NCI-H345 (cell line): Measurements from ENCODE around the gene LRRC75A.

ENCODE experiments used
- DNase-seq: peaks from one replicate; lab custom pipeline; 2025; lab: John Stamatoyannopoulos, UW

The LRRC75A gene

GRCh38 chr17:16493531-16494046, 1.6 kb upstream of the LRRC75A start:
- no peak for DNase-seq

DNA sequence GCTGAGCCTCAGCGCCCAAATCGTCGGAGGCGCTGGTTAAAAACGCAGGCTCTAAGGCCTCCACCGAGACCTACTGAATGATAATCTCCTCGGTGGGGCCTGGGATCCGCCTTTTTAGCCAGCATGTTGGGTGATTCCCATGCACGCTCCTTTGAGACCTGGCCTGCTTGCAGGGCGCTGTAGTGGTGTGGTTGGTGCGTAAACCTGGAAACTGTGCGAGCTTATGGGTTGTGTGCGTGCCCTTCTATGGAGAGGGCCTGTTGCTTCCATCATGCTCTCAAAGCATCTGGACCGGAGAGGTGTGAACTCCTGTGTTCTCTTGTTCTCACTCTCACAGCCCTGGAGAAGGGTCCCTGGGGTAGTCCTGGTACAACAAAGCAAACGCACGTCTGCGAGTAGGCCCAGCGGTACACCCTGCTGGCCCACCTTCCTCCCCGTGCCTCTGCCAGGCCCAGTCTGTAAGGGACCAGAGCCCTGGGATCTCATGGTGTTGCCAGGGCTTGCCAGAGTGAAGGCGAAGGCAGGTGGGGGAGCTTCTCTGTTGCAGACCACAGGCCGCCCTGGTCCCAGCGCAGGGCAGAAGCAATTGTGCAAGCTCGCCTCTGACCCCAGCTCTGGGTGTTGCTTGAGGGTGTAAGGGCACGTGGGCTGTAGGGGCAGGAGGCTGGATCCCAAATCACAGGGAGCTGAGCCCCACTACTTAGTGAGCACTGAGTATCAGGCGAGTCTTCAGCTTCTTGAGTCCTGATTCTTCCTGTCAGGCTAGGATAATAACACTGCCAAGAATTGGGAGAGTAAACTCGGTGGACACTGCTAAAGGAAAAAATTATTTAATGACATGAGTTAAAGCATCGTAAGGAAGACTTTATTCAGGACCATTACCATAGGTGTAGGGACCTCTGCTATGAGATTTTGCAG, 879 bp upstream of the LRRC75A start:
- no peak for DNase-seq

DNA sequence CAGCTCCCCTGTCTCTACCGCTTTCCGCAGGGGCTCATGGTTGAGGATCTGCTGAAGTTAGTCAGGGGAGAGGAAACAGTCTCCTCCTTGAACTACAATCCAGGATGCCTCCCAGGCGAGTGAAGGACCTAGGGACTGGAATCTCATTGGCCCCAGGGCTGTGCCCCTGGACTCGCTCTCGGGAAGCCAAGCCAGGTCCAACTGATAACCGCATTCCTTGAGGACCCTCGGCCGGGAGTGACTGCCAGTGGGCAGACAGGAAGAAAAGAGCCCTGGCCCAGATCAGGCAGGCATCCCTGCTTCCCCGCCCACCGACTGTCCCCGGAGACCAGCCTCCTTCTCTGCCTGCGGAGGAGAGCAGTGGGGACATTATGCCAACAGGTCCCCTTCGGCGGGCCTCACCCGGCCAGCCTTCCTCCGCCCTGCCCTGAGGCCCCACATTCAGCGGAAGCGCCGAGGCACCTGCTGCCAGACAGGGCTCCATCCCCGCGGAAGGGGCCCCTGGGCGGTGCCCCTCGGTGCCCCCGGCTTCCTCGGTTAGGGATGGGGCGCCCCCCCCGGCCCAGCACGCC, 776 bp downstream of the LRRC75A start:
- no peak for DNase-seq

DNA sequence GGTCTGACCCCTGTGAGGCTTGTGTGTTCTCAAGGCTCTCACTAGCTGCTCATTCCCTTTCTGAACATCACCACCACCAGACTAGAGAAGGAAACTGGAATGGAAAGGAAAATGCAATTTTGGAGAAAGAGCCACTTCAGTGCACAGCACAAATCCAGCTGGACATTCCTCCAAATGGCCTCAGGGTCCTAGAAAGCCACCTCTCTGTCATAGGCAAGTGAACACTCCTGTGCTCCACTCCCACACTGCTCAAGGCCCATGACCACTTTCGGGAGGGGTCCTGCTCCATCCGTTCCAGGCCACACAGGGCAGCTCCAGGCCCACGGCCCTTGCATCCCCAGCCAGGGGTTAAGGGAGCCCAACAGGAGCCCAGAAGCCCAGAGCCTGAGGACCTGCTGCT, 2.6 kb downstream of the LRRC75A start:
- DNase-seq = no peak

- DNase-seq = no peak
Measured at GRCh38 chr17:16488968-16489337, 3.0 kb downstream of the LRRC75A start.

- DNase-seq = no peak
Measured at GRCh38 chr17:16488186-16488967, 3.6 kb downstream of the LRRC75A start.

GRCh38 chr17:16486373-16487250, 5.4 kb downstream of the LRRC75A start:
- DNase-seq = peak; percentile 98

DNA sequence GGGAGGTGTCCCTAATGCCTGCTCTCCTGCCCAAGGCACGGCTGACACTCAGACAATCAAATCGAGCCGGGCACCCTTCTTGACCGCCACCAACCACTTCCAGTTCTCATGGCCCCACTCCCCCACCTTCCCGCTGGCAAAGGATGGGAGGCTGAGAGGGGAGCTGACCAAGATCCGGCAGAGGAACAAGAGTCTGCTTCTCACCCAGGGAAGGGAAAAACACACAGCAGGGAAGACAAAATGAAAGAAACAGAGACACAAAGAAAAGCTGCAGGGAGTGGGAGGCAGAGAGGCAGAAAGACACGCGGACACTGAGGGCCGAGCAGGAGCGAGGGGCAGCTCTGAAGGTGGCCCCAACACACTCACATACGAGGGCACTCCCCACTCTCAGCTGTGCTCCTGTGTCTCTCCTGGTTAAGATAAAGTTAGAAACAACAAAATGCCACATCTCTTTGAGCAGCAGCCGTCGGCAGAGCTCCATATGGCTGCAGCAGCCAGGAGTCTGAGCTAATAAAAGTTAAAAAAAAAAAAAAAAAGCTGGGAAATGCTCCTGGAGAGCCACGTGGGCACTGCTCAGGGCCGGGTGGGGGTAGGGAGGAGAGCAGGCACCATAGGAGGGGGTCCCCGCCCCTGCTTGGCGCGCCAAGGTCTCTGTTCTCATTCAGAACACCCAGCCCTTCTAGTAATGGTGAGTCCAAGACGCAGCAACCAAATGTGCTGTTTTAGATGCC, 7.4 kb downstream of the LRRC75A start:
- DNase-seq = no peak

DNA sequence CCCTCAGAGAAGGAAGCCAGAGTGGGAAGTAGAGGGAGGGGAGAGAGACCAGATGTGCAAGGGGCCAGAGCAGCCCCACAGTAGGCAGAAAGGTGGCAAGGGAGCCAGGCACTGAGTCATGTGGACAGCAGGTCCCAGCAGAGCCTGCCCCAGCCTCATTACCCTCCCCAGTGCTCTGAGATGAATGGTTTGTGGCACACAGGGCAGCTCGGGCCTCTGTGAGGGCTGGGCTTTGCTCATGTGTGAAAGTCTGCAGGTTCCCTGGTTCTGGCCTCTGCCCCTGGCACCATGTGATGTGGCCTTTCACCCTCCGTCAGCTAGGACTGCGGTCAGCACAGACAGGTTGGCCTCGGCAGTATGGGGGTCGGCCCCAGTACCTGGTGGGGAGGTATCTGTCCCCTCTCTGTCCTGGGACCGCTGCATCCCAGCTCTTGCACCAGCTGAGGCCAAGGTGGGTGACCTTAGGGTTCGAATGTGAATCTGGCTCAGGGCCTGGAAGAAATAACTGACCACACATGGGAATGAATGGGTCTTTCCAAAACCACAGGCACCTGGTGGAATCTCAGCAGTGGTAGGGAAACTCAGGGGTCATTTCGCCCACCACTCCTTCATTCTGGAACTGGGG, 8.9 kb downstream of the LRRC75A start:
- DNase-seq = no peak

- no peak for DNase-seq
Measured at GRCh38 chr17:16482253-16482652, 9.7 kb downstream of the LRRC75A start.

GRCh38 chr17:16480995-16481394, 11.0 kb downstream of the LRRC75A start:
- no peak for DNase-seq

GRCh38 chr17:16479264-16479663, 12.7 kb downstream of the LRRC75A start:
- DNase-seq = no peak

DNA sequence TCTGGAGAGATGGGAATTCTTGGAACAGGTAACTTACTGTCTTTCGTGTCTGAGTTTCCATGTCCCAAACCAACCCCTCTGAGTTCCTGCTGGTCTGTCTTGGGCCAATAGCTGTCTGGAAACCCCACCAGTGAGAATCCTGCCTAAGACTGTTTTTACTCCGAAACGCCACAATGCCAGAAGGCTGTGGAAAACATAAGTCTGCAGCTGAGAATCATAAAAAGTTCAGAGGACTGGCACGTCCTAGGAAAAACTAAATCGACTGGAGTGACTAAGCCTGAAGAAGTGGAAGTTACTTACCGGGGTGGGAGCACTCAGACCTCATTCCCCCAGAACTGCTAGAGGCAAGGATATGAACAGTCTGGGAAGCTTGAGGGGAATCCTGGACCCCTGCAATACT, 13.3 kb downstream of the LRRC75A start:
- no peak for DNase-seq

- DNase-seq = no peak
Measured at GRCh38 chr17:16477666-16478065, 14.3 kb downstream of the LRRC75A start.

DNA sequence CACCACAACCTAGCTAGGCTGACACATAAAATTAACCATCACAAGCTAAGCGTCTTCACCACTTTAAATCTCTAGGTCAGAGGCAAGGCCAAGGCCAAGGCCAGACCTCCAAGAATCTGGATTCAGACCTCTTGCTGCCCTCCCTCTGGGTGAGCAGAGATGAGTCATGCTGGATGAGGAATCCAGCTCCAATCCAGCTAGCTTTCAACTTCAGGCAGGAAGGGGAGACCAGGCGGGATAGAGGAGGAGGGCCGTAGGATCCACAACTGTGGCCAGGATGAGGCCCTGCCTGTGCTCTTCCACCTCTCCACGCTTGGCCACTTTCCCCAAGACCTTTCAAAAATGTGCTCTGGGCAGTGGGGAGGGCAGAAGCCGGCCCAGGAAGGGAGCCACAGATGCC, 14.7 kb downstream of the LRRC75A start:
- DNase-seq = no peak

DNA sequence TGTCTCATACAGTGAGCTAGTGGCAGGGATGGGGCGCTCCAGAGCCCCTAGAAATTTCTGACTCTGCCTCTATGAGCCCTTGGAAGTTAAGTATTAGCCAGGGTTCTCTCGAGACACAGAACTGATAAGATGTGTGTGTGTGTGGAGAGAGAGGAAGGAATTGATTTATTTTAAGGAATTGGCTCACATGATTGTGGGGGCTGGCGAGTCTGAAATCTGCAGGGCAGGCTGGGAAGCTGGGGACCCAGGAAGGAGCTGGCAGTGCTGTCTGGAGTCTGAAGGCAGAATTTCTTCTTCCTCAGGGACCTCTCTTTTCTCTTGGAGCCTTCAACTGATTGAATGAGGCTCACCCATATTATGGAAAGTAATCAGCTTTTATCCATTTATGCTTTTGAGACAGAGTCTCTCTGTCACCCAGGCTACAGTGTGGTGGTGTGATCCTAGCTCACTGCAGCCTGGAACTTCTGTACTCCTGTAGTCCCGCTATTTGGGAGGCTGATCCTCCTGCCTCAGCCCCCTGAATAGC, 16.8 kb downstream of the LRRC75A start:
- DNase-seq = no peak

GRCh38 chr17:16474012-16474725, 17.8 kb downstream of the LRRC75A start:
- no peak for DNase-seq

- no peak for DNase-seq
Measured at GRCh38 chr17:16473044-16474011, 18.7 kb downstream of the LRRC75A start.
